Suprapubic skin (tissue), 4 donors: ENCODE measurements around the gene GAK. TPM values are rescaled to one million over a fixed set of nuclear protein-coding genes. Genes with fewer than 3 reads are reported as not detected.

ENCODE experiments used
- DNase-seq, 2 donors: peaks; one replicate each; pipeline ENCODE4 v3.0.0-alpha.2; 2019; ENCODE audit warnings: low spot score in 2 of 2
- H3K27ac ChIP-seq: fragments of 200-600 bp; sonication (generic); one replicate; pipeline ENCODE4 v1.5.1; 2019
- H3K27me3 ChIP-seq: fragments of 200-600 bp; sonication (generic); one replicate; pipeline ENCODE4 v1.5.1; 2019
- H3K36me3 ChIP-seq: fragments of 200-600 bp; sonication (generic); one replicate; pipeline ENCODE4 v1.5.1; 2019
- H3K4me1 ChIP-seq: fragments of 200-600 bp; sonication (generic); one replicate; pipeline ENCODE4 v1.5.1; 2019
- H3K4me3 ChIP-seq: fragments of 200-600 bp; sonication (generic); one replicate; pipeline ENCODE4 v1.5.1; 2019; ENCODE audit warnings: mild to moderate bottlenecking
- H3K9me3 ChIP-seq: fragments of 200-600 bp; sonication (generic); one replicate; pipeline ENCODE4 v1.5.1; 2019
- CTCF ChIP-seq, 2 donors: fragments of 200-600 bp in 1 of 2; fragments of 450-650 bp in 1 of 2; sonication (generic) in 1 of 2; IDR thresholded peaks; one replicate each; pipeline ENCODE4 v1.5.1; 2016 to 2019; ENCODE audit warnings: antibody characterized with exemption in 2 of 2, mild to moderate bottlenecking in 1 of 2, moderate library complexity in 1 of 2
- EP300 ChIP-seq: sonication (generic); formaldehyde crosslinking; IDR thresholded peaks from one replicate; pipeline ENCODE4 v1.6.1; 2017; ENCODE audit warnings: antibody characterized with exemption
- POLR2A ChIP-seq, 2 donors: fragments of 450-650 bp; IDR thresholded peaks; one replicate each; pipeline ENCODE4 v1.6.1; 2017; ENCODE audit warnings: antibody characterized with exemption in 2 of 2, mild to moderate bottlenecking in 2 of 2, moderate library complexity in 2 of 2
- POLR2AphosphoS5 ChIP-seq, 3 donors: sonication (generic); formaldehyde crosslinking; IDR thresholded peaks; one replicate each; pipeline ENCODE4 v1.6.1; 2017; ENCODE audit warnings: antibody characterized with exemption in 3 of 3
- WGBS: methylation state at CpG from one replicate; pipeline ENCODE4 v1.1.5; 2018; 5-methylcytosine and 5-hydroxymethylcytosine counted together
- total RNA-seq, 4 donors: library from RNA; depleted of rRNA; stranded (reverse); fragments of >200 nt; gene quantifications; one replicate each; pipeline ENCODE4 v1.1.0, GENCODE V29; 2016

Gene GAK
- total RNA-seq, 4 donors from 2014 or later: 108 to 166 (median 132) TPM

- no peak overlapping the region for H3K27ac ChIP-seq
- WGBS: 88% methylated on average over 44 of the region's 44 CpGs
Measured at GRCh38 chr4:804804-805203, 127.3 kb downstream of the GAK start.

GRCh38 chr4:803884-804283, 128.2 kb downstream of the GAK start:
- DNase-seq: peak in 1 of 2 donors; percentile 28
- no peaks in the 10 kb centered on the region for H3K36me3 ChIP-seq
- peaks cover 5% of the 10 kb centered on the region for H3K27me3 ChIP-seq
- 92% methylated on average over 13 of the region's 13 CpGs for WGBS
- H3K9me3 ChIP-seq: no peaks in the 10 kb centered on the region
- TF ChIP-seq CTCF (IDR thresholded peaks at IDR 0.05) (no peak), EP300 (no peak), POLR2A (IDR thresholded peaks at IDR 0.05) (no peak), POLR2AphosphoS5 (IDR thresholded peaks at IDR 0.05) (no peak)
- no peak overlapping the region for H3K27ac ChIP-seq
- H3K4me1 ChIP-seq: no peaks in the 10 kb centered on the region
- no peak overlapping the region for H3K4me3 ChIP-seq

More at GRCh38 chr4:804804-805203, 127.3 kb downstream of the GAK start:
- H3K36me3 ChIP-seq: no peaks in the 10 kb centered on the region
- H3K4me1 ChIP-seq: no peaks in the 10 kb centered on the region
- peak in 1 of 2 donors; percentile 51 for DNase-seq
- no peaks in the 10 kb centered on the region for H3K9me3 ChIP-seq
- peaks cover 5% of the 10 kb centered on the region for H3K27me3 ChIP-seq
- no peak for TF ChIP-seq CTCF (IDR thresholded peaks at IDR 0.05)
- no peak for TF ChIP-seq POLR2A (IDR thresholded peaks at IDR 0.05)
- TF ChIP-seq EP300: no peak
- no peak for TF ChIP-seq POLR2AphosphoS5 (IDR thresholded peaks at IDR 0.05)
- H3K4me3 ChIP-seq: no peak overlapping the region

- Histone ChIP-seq H3K4me1 (no peaks in the 10 kb centered on the region), H3K27me3 (peaks cover 5% of the 10 kb centered on the region), H3K9me3 (no peaks in the 10 kb centered on the region), H3K36me3 (no peaks in the 10 kb centered on the region), H3K4me3 (no peak overlapping the region), H3K27ac (no peak overlapping the region)
- DNase-seq: no peak
- 89% methylated on average over 13 of the region's 13 CpGs for WGBS
- TF ChIP-seq POLR2A (IDR thresholded peaks at IDR 0.05) (no peak), EP300 (no peak), POLR2AphosphoS5 (IDR thresholded peaks at IDR 0.05) (no peak), CTCF (IDR thresholded peaks at IDR 0.05) (no peak)
Measured at GRCh38 chr4:801436-802124, 130.5 kb downstream of the GAK start.

Other genes with a start within 250 kb of the GAK start
- 10 to 100 TPM in 3 of 4 donors, 1 to 10 TPM in 1; 8.9 to 21.1 (median 17.4) TPM for gene SLC49A3, start 243.2 kb downstream of the GAK start, total RNA-seq
- 100 to 1,000 TPM in 1 of 4 donors, 10 to 100 TPM in 3; 59.7 to 152 (median 71.2) TPM for gene PCGF3, start 226.5 kb downstream of the GAK start, total RNA-seq
- under 1 TPM in 2 of 4 donors, not detected in 2; 0.38 to 0.44 TPM for gene CPLX1, start 106.2 kb downstream of the GAK start, total RNA-seq
- 10 to 100 TPM; 41.1 to 98.3 (median 65.3) TPM for gene TMEM175, start 144 bp upstream of the GAK start, total RNA-seq
- 10 to 100 TPM; 19.5 to 27.6 (median 23.8) TPM for gene DGKQ, start 41.3 kb upstream of the GAK start, total RNA-seq
- gene IDUA, start 54.7 kb upstream of the GAK start, total RNA-seq: 10 to 100 TPM; 11.0 to 33.1 (median 19.7) TPM
- under 1 TPM in 1 of 4 donors, not detected in 3; 0.30 TPM for gene SLC26A1, start 61.1 kb upstream of the GAK start, total RNA-seq
- 10 to 100 TPM in 3 of 4 donors, 1 to 10 TPM in 1; 9.0 to 19.9 (median 12.0) TPM for gene FGFRL1, start 79.3 kb upstream of the GAK start, total RNA-seq
- 10 to 100 TPM in 1 of 4 donors, 1 to 10 TPM in 3; 2.4 to 16.5 (median 4.4) TPM for gene RNF212, start 181.2 kb upstream of the GAK start, total RNA-seq
- 10 to 100 TPM; 22.5 to 52.3 (median 31.8) TPM for gene SPON2, start 240.3 kb upstream of the GAK start, total RNA-seq